HG03039 (cell line): ENCODE results near the gene KCNK18.

ENCODE experiments used
- ATAC-seq: cut with Tn5 transposase; IDR thresholded peaks from one replicate; pipeline ENCODE4 v1.9.1; 2021; ENCODE audit warnings: mild to moderate bottlenecking, moderate library complexity; ENCODE audit not compliant: unreplicated experiment

KCNK18 gene

GRCh38 chr10:117248750-117249465 lies 51.6 kb downstream of the KCNK18 start:
- no peak for ATAC-seq

GRCh38 chr10:117249493-117250093 lies 52.3 kb downstream of the KCNK18 start:
- ATAC-seq: no peak

- ATAC-seq: no peak
These were observed 53.1 kb downstream of the KCNK18 start for GRCh38 chr10:117250411-117250810.

GRCh38 chr10:117253908-117254307 lies 56.6 kb downstream of the KCNK18 start:
- ATAC-seq: no peak

GRCh38 chr10:117254338-117254737 lies 57.0 kb downstream of the KCNK18 start:
- no peak for ATAC-seq

- ATAC-seq: no peak
These were observed 57.8 kb downstream of the KCNK18 start for GRCh38 chr10:117254774-117255735.

- ATAC-seq: no peak
These were observed 58.7 kb downstream of the KCNK18 start for GRCh38 chr10:117255835-117256460.

- no peak for ATAC-seq
These were observed 59.6 kb downstream of the KCNK18 start for GRCh38 chr10:117256910-117257309.

- no peak for ATAC-seq
These were observed 60.4 kb downstream of the KCNK18 start for GRCh38 chr10:117257721-117258120.

GRCh38 chr10:117259279-117259678 lies 62.0 kb downstream of the KCNK18 start:
- ATAC-seq: no peak
